ENCODE measurements around the gene BEST1. TPM values are rescaled to one million over a fixed set of nuclear protein-coding genes. Genes with fewer than 3 reads are reported as not detected.

Gene BEST1
- total RNA-seq, 4 donors from 2014 or later, result 0.40 to 3.7 (median 2.6) TPM

DNA sequence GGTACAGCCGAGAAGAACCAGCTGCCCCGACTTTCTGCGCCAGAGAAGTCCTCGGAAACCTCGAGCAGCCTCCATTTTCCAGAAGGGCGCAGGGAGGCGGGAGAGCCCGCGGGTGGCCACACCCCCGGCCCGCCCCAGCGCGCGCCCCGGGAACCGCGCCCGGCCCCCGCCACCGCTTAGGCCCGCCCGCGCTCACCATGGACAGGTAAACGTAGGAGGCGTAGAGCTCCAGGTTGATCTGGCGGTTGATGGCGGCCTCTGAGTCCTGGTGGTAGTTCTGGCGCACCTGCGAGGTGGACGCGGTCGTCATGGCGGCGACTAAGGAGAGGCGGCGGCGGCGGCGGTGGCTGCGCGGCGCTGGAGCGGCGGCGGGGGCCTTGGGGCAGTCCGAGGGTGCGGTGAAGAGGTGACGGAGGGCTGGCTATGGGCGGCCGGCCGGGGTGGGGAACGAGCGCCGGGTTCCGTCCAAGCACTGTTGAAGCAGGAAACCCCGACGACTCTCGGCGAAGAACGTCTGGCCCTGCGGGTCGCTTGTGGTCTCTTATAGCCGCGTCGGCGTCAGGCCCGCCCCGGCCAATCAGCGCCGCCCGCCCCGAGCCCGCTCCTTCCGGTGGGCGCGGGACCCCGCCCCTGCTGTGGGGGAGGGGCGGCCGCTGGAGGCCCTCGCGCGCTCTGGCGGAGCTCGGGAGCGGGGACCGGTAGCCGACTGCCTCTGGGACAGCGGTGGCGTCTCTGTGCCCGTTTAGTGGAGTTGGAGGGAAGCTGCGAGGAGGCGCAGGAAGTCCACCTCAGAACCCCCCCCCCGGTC, 17.2 kb downstream of the BEST1 start, which contains the start of gene FTH1:
Gene FTH1, minus strand, starts transcription at position 519 of the 808 bp plus-strand sequence. Its CDS starts 209 bp downstream, at position 310.
- intact Hi-C loops (cut with DNase I; ENCODE audit: low total_unique reads) (no loop called here), in situ Hi-C loops (cut with MboI; ENCODE audit: low pct_ligation_motif_present in 1 of 4, low pct_unique_long_range_greater_than_20kb in 1 of 4, low sequenced_read_pairs in 3 of 4) (no loop called here)
- H3K27me3 ChIP-seq, result no peaks in the 10 kb centered on the region
- peaks cover 32 to 78% (median 69%) of the 10 kb centered on the region in 4 donors for H3K4me1 ChIP-seq
- peak within 1 kb of the TSS; percentile 99 to 100 (median 100) for H3K27ac ChIP-seq
- TF ChIP-seq POLR2A (IDR thresholded peaks at IDR 0.05) (peak; percentile 100), POLR2AphosphoS5 (IDR thresholded peaks at IDR 0.05) (peak; percentile 99 to 100 (median 100))
- TF ChIP-seq, protein P1, sequence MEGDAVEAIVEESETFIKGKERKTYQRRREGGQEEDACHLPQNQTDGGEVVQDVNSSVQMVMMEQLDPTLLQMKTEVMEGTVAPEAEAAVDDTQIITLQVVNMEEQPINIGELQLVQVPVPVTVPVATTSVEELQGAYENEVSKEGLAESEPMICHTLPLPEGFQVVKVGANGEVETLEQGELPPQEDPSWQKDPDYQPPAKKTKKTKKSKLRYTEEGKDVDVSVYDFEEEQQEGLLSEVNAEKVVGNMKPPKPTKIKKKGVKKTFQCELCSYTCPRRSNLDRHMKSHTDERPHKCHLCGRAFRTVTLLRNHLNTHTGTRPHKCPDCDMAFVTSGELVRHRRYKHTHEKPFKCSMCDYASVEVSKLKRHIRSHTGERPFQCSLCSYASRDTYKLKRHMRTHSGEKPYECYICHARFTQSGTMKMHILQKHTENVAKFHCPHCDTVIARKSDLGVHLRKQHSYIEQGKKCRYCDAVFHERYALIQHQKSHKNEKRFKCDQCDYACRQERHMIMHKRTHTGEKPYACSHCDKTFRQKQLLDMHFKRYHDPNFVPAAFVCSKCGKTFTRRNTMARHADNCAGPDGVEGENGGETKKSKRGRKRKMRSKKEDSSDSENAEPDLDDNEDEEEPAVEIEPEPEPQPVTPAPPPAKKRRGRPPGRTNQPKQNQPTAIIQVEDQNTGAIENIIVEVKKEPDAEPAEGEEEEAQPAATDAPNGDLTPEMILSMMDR (IDR thresholded peaks at IDR 0.05), result no peak
- H3K4me3 ChIP-seq, result peak within 1 kb of the TSS; percentile 82 to 95 (median 91)
- WGBS, 2 donors (ENCODE audit: low coverage in 1 of 2), result 0% methylated on average over 46 of the region's 93 CpGs; no CpG with 5 or more reads in 1 of the 2 donors
- H3K9me3 ChIP-seq, result no peaks in the 10 kb centered on the region
- DNase-seq, result peak; percentile 96
- H3K36me3 ChIP-seq, result peaks cover 0 to 29% (median 14%) of the 10 kb centered on the region in 4 donors

DNA sequence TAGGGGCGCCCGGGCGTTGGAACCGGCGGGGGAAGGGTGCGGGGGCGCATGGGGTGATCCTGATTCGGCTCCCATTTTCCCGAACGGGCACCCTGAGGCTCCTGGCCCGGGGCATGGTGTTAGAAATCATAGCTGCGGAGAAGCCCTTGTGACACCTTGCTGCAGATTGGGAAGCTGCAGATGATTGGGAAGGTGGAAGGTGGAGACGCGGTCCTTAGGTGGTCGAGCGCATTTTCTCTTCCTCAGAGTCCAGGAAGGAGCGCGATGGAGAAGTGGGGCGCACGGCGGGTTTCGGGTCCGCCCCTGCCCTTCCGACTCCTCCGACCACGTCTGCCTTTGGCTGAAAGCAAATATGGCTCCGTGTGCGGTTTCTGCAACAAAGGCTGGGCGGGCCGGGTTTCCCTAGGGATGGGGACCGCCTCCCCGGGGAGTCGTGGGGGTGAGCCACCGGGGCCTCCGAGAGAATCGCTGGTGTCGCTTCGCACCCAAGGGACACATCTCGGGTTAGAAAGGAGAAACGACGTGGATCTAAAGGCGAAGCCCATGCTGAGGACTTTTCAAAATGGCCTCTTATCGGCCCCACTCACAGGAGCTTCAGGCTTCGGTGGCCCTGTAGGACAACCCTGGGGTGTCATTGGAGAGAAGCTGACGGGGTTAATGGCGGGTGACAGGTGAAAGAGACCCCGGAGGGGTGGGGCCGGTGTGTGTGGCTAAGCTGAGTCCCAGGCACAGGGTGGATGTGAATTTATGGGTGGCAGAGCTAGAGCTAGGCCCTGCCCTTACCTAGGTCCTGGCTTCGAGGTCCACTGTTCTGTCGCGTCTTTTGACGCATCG, 18.0 kb downstream of the BEST1 start:
- no peak for TF ChIP-seq EP300 (IDR thresholded peaks at IDR 0.05; ENCODE audit: low read depth)
- no peak for TF ChIP-seq POLR2AphosphoS5 (IDR thresholded peaks at IDR 0.05)
- Histone ChIP-seq H3K4me1 (peaks cover 36 to 78% (median 70%) of the 10 kb centered on the region in 4 donors), H3K27me3 (no peaks in the 10 kb centered on the region), H3K4me3 (peak overlapping the region; percentile 82 to 95 (median 91)), H3K27ac (peak overlapping the region; percentile 99 to 100 (median 100)), H3K9me3 (no peaks in the 10 kb centered on the region), H3K36me3 (peaks cover 0 to 29% (median 14%) of the 10 kb centered on the region in 4 donors)
- WGBS, 2 donors (ENCODE audit: low coverage in 1 of 2), result 9 to 48% methylated on average over 5 to 52 of the region's 53 CpGs
- intact Hi-C loops (cut with DNase I; ENCODE audit: low total_unique reads), result no loop called here
- peak; percentile 65 for DNase-seq
- in situ Hi-C loops (cut with MboI; ENCODE audit: low pct_ligation_motif_present in 1 of 4, low pct_unique_long_range_greater_than_20kb in 1 of 4, low sequenced_read_pairs in 3 of 4), result no loop called here

DNA sequence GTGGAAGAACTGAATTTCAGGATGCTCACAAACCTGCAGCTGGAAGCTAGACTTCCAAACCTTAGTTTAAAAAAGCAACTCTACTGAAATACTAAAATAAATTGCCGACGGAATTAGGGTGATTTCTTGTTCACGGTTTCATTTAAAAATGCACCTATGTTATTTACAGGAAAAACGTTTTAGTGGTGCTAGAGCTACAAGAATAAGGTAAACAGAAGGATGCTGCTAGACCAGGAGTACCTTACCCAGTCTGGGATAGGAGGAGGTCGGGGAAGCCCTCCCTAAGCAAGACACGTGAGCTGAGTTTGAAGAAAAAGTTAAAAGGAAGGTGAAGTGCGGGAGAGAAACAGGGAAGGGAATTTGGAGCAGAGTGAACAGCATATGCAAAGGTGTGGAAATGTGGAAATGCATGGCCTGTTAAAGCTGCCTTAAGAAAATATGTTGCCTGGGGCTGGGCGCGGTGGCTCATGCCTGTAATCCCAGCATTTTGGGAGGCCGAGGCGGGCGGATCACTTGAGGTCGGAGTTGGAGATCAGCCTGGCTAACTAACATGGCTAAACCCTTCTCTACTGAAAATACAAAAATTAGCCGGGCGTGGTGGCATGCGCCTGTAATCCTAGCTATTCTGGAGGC, 18.7 kb downstream of the BEST1 start:
- Histone ChIP-seq H3K4me3 (peak overlapping the region in 3 of 4 donors; percentile 89 to 95 (median 93)), H3K36me3 (peaks cover 0 to 26% (median 11%) of the 10 kb centered on the region in 4 donors), H3K27me3 (no peaks in the 10 kb centered on the region), H3K9me3 (no peaks in the 10 kb centered on the region), H3K4me1 (peaks cover 43 to 79% (median 72%) of the 10 kb centered on the region in 4 donors), H3K27ac (peak overlapping the region; percentile 99 to 100 (median 100))
- in situ Hi-C loops (cut with MboI; ENCODE audit: low pct_ligation_motif_present in 1 of 4, low pct_unique_long_range_greater_than_20kb in 1 of 4, low sequenced_read_pairs in 3 of 4) (no loop called here), intact Hi-C loops (cut with DNase I; ENCODE audit: low total_unique reads) (no loop called here)
- no peak for TF ChIP-seq EP300 (IDR thresholded peaks at IDR 0.05; ENCODE audit: low read depth)
- TF ChIP-seq, protein P1 (IDR thresholded peaks at IDR 0.05), result no peak
- no peak for TF ChIP-seq POLR2AphosphoS5 (IDR thresholded peaks at IDR 0.05)
- no peak for TF ChIP-seq POLR2A (IDR thresholded peaks at IDR 0.05)
- DNase-seq, result no peak
- WGBS, 2 donors (ENCODE audit: low coverage in 1 of 2), result 89 to 92% methylated on average over 7 to 16 of the region's 16 CpGs

GRCh38 chr11:61969391-61969758, 19.2 kb downstream of the BEST1 start:
- H3K36me3 ChIP-seq, result peaks cover 0 to 21% (median 8%) of the 10 kb centered on the region in 4 donors
- peak overlapping the region in 1 of 4 donors; percentile 95 for H3K4me3 ChIP-seq
- H3K9me3 ChIP-seq, result no peaks in the 10 kb centered on the region
- DNase-seq, result no peak
- WGBS, 2 donors (ENCODE audit: low coverage in 1 of 2), result 82 to 88% methylated on average over 1 to 7 of the region's 7 CpGs
- peak overlapping the region; percentile 99 to 100 (median 100) for H3K27ac ChIP-seq
- peaks cover 45 to 76% (median 71%) of the 10 kb centered on the region in 4 donors for H3K4me1 ChIP-seq
- TF ChIP-seq EP300 (IDR thresholded peaks at IDR 0.05; ENCODE audit: low read depth), result no peak
- no peak for TF ChIP-seq POLR2A (IDR thresholded peaks at IDR 0.05)
- no peak for TF ChIP-seq POLR2AphosphoS5 (IDR thresholded peaks at IDR 0.05)
- TF ChIP-seq, protein P1 (IDR thresholded peaks at IDR 0.05), result no peak
- H3K27me3 ChIP-seq, result no peaks in the 10 kb centered on the region
- intact Hi-C loops (cut with DNase I; ENCODE audit: low total_unique reads), result no loop called here
- in situ Hi-C loops (cut with MboI; ENCODE audit: low pct_ligation_motif_present in 1 of 4, low pct_unique_long_range_greater_than_20kb in 1 of 4, low sequenced_read_pairs in 3 of 4), result no loop called here
